Keratinocyte (primary cell): Measurements from ENCODE around the gene ANKRD33. TPM values are rescaled to one million over a fixed set of nuclear protein-coding genes. Genes with fewer than 3 reads are reported as not detected.

Source experiments
- DNase-seq: peaks from one replicate; pipeline ENCODE4 v3.0.0-alpha.2; 2011; ENCODE audit warnings: low read depth, missing footprints, low spot score
- FAIRE-seq: peaks from 2 replicates; lab custom pipeline; 2011; peaks lifted over from hg19 to GRCh38; lab: Jason Lieb, UNC
- H2AFZ ChIP-seq: 2 replicates; pipeline ENCODE4 v1.6.0; 2012; ENCODE audit warnings: low read length, control low read depth, inconsistent platforms; ENCODE audit not compliant: control insufficient read depth
- H3K27ac ChIP-seq: 2 replicates; pipeline ENCODE4 v1.5.1; 2011; ENCODE audit warnings: low read length; ENCODE audit not compliant: control insufficient read depth, insufficient read depth
- H3K27me3 ChIP-seq: 3 replicates; pipeline ENCODE4 v1.6.0; 2011; ENCODE audit warnings: low read length; ENCODE audit not compliant: control insufficient read depth, insufficient read depth; ENCODE audit errors: extremely low read depth
- H3K36me3 ChIP-seq, 2 experiments: 2 replicates in 1 of 2; 3 replicates in 1 of 2; pipeline ENCODE4 v1.5.1; 2011; ENCODE audit warnings: low read length in 2 of 2, mild to moderate bottlenecking in 1 of 2; ENCODE audit not compliant: control insufficient read depth in 2 of 2, insufficient read depth in 2 of 2; ENCODE audit errors: extremely low read depth in 1 of 2
- H3K4me1 ChIP-seq: 3 replicates; pipeline ENCODE4 v1.5.1; 2011; ENCODE audit warnings: low read length; ENCODE audit not compliant: control insufficient read depth, insufficient read depth; ENCODE audit errors: extremely low read depth
- H3K4me2 ChIP-seq: 3 replicates; pipeline ENCODE4 v1.6.0; 2011; ENCODE audit warnings: low read depth, low read length; ENCODE audit not compliant: control insufficient read depth, insufficient read depth; ENCODE audit errors: extremely low read depth
- H3K4me3 ChIP-seq, 3 experiments: fragments of 200-600 bp in 1 of 3; sonication (generic) in 1 of 3; 2 replicates in 2 of 3; 3 replicates in 1 of 3; pipeline ENCODE4 v1.5.1; 2011 to 2016; ENCODE audit warnings: low read length in 3 of 3, mild to moderate bottlenecking in 3 of 3, control low read depth in 2 of 3, inconsistent platforms in 1 of 3, low read depth in 1 of 3, mixed read lengths in 1 of 3, mixed run types in 1 of 3, moderate library complexity in 1 of 3; ENCODE audit not compliant: control insufficient read depth in 2 of 3, insufficient read depth in 2 of 3; ENCODE audit errors: extremely low read depth in 1 of 3
- H3K79me2 ChIP-seq: 2 replicates; pipeline ENCODE4 v1.6.0; 2012; ENCODE audit warnings: low read length; ENCODE audit not compliant: control insufficient read depth, insufficient read depth
- H3K9ac ChIP-seq: 3 replicates; pipeline ENCODE4 v1.6.0; 2011; ENCODE audit warnings: low read length; ENCODE audit not compliant: control insufficient read depth, insufficient read depth; ENCODE audit errors: extremely low read depth
- H3K9me1 ChIP-seq: 3 replicates; pipeline ENCODE4 v1.6.0; 2011; ENCODE audit warnings: low read length; ENCODE audit not compliant: control insufficient read depth, insufficient read depth; ENCODE audit errors: extremely low read depth
- H3K9me3 ChIP-seq: 2 replicates; pipeline ENCODE4 v1.5.1; 2012; ENCODE audit warnings: low read depth, low read length; ENCODE audit not compliant: control insufficient read depth
- H4K20me1 ChIP-seq: 3 replicates; pipeline ENCODE4 v1.6.0; 2011; ENCODE audit warnings: low read length; ENCODE audit not compliant: control insufficient read depth, insufficient read depth; ENCODE audit errors: extremely low read depth
- CTCF ChIP-seq, 3 experiments: IDR thresholded peaks in 1 of 3; conservative IDR thresholded peaks in 1 of 3; optimal IDR thresholded peaks in 1 of 3; 2 replicates in 2 of 3; 3 replicates in 1 of 3; pipeline versions ENCODE3 to v1.5.1; 2011; ENCODE audit warnings: low read length in 3 of 3, mild to moderate bottlenecking in 3 of 3, moderate library complexity in 2 of 3, control low read depth in 1 of 3, inconsistent platforms in 1 of 3; ENCODE audit not compliant: insufficient read depth in 2 of 3; ENCODE audit errors: extremely low read depth in 1 of 3
- EZH2 ChIP-seq: IDR thresholded peaks from one replicate; pipeline ENCODE4 v1.6.1; 2012; ENCODE audit warnings: inconsistent platforms, mild to moderate bottlenecking, low read length, moderate library complexity
- dilution Hi-C: fragments of 300-500 bp; cut with MboI; formaldehyde crosslinking; loops from one replicate; pipeline ENCODE4 v1.7.0; 2020; ENCODE audit warnings: low sequenced_read_pairs; ENCODE audit not compliant: extremely low pct_ligation_motif_present
- polyA plus RNA-seq, 5 experiments: library from polyadenylated mRNA; depleted of rRNA in 3 of 5; stranded (reverse) in 3 of 5; stranded (forward) in 1 of 5; unstranded in 1 of 5; fragments of >200 nt; gene quantifications; 1 replicate in 1 of 5; 2 replicates in 3 of 5; 3 replicates in 1 of 5; pipeline versions ENCODE4 v1.2.1 to v1.2.3, GENCODE V29; 2011 to 2012; ENCODE audit warnings: missing spikeins in 2 of 5, low read depth in 1 of 5, low replicate concordance in 1 of 5

The ANKRD33 gene
- polyA plus RNA-seq, 1 donor (not counting 4 experiments of a cell fraction or from before 2014, with no cell fraction given): not detected

- Histone ChIP-seq H3K27ac (no peak overlapping the region), H3K27me3 (no peaks in the 10 kb centered on the region), H3K79me2 (no peaks in the 10 kb centered on the region), H2AFZ (no peak overlapping the region), H3K9ac (no peak overlapping the region), H3K9me3 (no peaks in the 10 kb centered on the region), H3K4me2 (no peak overlapping the region), H4K20me1 (no peaks in the 10 kb centered on the region), H3K36me3 (no peaks in the 10 kb centered on the region), H3K4me3 (no peak overlapping the region), H3K9me1 (no peaks in the 10 kb centered on the region), H3K4me1 (no peaks in the 10 kb centered on the region)
- FAIRE-seq (no peak), DNase-seq (no peak)
- dilution Hi-C loops: no loop called here
- TF ChIP-seq CTCF (optimal IDR thresholded peaks at IDR 0.05 in 1 of 3, IDR thresholded peaks at IDR 0.05 in 1 of 3, conservative IDR thresholded peaks at IDR 0.05 in 1 of 3; ENCODE audit: extremely low read depth in 1 of 3, insufficient read depth in 2 of 3, low read length in 3 of 3) (no peak), EZH2 (no peak)
These were observed 26.4 kb downstream of the ANKRD33 start for GRCh38 chr12:51914034-51914923.

- FAIRE-seq (no peak), DNase-seq (no peak)
- no peak overlapping the region for H3K4me3 ChIP-seq
- no peaks in the 10 kb centered on the region for H4K20me1 ChIP-seq
- TF ChIP-seq EZH2 (no peak), CTCF (optimal IDR thresholded peaks at IDR 0.05 in 1 of 3, IDR thresholded peaks at IDR 0.05 in 1 of 3, conservative IDR thresholded peaks at IDR 0.05 in 1 of 3; ENCODE audit: extremely low read depth in 1 of 3, insufficient read depth in 2 of 3, low read length in 3 of 3) (no peak)
- H3K9me1 ChIP-seq: no peaks in the 10 kb centered on the region
- H3K36me3 ChIP-seq: no peaks in the 10 kb centered on the region
- no peaks in the 10 kb centered on the region for H3K27me3 ChIP-seq
- H2AFZ ChIP-seq: no peak overlapping the region
- no peak overlapping the region for H3K27ac ChIP-seq
- H3K79me2 ChIP-seq: no peaks in the 10 kb centered on the region
- no peak overlapping the region for H3K4me2 ChIP-seq
- H3K9ac ChIP-seq: no peak overlapping the region
- no peaks in the 10 kb centered on the region for H3K4me1 ChIP-seq
- dilution Hi-C loops: no loop called here
- H3K9me3 ChIP-seq: no peaks in the 10 kb centered on the region
These were observed 27.2 kb downstream of the ANKRD33 start for GRCh38 chr12:51915003-51915625.
